HL-60/S4 treated with retinoic acid at 250 ng/mL for 4 days and 3 days (cell line): ENCODE data around the gene DRAM1.
"Not testable (repeated sequence)": the region's sequence is repeated elsewhere in the genome, so short reads cannot be mapped to it uniquely, and the experiment has no call there.

Source experiments
- in situ Hi-C: fragments of 300-500 bp; cut with MboI; formaldehyde crosslinking; loops from 2 replicates; pipeline ENCODE4 v1.7.0; 2022; ENCODE audit warnings: low sequenced_read_pairs

DRAM1 gene

GRCh38 chr12:101857043-101857558 is 20.3 kb upstream of the DRAM1 start:
- in situ Hi-C loops: no loop called here

GRCh38 chr12:101858361-101858760 is 19.0 kb upstream of the DRAM1 start:
- in situ Hi-C loops: no loop called here

DNA sequence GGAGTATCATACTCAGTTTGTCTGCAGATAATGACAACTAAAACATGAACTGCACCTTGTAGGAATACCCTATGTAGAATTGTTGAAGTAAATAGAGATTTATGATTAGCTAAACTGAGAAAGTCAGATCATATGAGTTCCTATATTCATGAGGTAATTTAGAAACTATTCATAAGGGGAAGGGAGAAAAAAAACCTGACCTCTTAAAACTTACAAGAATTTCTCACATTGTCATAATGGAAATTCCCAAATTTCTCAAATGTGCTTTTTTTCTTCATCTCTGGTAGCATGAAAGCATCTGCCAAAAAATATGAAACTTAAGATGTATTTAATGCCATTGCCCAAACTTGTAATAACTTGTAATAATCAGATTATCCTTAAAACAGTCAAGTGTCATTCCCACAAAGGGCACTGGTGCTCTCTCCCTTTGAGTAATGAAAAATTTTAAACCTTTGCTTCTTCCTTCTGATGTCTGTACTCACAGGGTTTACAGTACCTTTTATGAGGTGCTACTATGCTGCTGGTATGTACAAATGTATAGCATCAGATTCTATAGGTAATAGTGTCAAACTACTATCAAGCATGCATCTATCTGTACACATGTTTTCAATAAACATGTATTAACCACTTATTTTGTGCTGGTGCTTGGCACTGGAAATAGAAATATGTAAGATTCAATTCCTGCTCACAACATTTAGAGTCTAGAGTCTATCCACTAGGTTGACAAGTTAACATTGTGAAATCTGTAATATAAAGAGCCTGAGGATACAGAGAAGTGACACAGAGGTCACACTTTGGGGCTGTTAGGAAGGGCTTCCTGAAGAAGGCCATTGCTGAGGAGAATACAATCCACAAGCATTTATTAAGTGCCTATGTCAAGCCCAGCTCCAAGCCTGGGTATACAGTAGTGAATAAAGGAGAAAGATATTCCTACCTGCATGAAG is 17.4 kb upstream of the DRAM1 start:
- in situ Hi-C loops: no loop called here

DNA sequence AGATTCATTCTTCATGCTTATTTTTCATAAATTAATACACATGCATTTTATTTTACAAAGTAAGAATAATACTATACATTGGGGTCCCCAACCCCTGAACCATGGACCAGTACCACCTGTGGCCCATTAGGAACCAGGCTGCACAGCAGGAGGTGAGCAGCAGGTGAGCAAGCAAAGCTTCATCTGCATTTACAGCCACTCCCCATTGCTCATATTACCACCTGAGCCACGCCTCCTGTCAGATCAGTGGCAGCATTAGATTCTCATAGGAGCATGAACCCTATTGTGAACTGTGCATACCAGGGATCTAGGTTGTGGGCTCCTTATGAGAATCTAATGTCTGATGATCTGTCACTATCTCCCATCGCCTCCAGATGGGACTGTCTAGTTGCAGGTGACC is 15.7 kb upstream of the DRAM1 start:
- in situ Hi-C loops: not testable (repeated sequence)

DNA sequence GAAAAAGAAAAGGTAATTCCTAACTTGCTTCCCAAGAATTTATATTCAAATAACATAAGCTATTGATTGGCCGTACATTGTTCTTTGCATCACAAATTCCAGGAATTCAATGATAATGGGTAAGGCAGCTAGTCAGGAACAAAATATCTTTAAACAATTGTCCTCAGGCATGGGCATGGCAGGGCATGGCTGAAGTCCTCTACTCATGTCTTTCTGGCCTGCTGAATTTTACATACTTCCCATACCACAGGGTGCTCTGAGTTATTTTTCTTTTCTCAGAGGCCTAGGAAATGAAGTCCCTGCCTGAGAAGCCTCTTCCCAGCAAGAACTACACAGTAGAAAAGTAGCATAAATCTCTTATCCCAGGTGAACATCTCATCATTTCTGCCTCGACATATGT is 15.1 kb upstream of the DRAM1 start:
- in situ Hi-C loops: no loop called here

DNA sequence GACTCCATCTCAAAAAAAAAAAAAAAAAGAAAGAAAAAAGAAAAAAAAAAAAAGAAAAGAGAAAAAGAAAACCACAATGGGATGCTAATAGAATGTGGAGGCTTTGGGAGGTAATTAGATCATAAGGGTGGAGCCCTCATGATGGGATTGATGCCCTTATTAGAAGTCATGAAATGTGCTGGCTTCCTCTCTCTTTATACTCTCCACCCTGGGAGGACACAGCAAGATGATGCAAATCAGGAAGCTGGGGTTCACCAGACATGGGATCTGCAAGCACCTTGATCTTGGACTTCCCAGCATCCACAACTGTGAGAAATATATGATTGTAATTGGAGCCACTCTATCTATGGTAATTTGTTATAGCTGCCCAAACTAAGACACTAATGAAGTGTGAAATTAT is 13.4 kb upstream of the DRAM1 start:
- in situ Hi-C loops: no loop called here

DNA sequence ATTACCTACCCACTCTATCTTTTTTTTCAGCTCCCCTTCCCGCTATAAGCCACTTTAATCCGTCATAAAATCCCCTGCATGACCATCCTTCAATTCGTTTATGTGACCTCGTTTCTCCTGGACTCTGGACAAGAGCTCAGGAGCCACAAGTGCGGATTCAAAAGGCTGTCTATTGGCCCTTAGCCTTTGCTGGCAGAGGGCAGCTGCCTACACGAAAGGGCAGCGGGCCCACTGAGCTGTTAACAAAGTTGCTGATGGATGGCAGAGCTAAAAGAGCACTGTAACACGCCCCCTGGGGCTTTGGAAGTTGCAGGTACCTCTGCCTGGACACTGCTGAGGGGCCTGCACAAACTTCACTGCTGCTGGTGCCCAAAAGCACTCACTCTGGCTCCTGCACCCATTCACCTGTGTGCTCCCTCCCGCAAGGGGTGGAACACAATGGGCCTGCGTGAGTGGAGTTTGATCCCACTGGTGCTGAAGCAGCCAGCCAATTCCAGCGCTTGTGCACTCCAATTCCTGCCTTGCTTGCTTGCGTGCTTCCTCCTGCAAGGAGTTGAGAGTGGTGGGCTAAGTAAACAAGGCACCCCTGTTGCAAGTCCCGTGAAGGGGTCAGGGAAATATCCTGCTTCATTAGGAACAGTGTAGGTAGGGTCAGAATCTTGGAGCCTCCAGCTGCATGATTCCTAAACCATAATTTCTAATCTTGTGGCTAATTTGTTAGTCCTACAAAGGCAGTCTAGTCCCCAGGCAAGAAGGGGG is 10.6 kb upstream of the DRAM1 start:
- in situ Hi-C loops: no loop called here

- in situ Hi-C loops: not testable (repeated sequence)
Measured at GRCh38 chr12:101867619-101868018, 9.8 kb upstream of the DRAM1 start.

DNA sequence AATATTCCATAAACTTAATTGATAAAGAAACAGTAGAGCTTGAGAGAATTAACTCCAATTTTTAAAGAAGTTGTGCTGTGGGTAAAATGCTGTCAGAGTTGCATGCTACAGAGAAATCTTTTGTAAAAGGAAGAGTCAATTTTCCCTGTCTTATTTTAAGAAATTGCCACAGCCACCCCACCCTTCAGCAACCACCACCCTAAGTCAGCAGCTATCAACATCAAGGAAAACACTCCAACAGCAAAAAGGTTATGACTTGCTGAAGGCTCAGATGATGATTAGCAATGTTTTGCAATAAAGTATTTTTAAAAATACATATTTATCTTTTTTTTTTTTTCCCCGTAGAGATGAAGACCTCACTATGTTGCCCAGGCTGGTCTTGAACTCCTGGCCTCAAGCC is 6.5 kb upstream of the DRAM1 start:
- in situ Hi-C loops: no loop called here

GRCh38 chr12:101875162-101875561 is 2.2 kb upstream of the DRAM1 start:
- in situ Hi-C loops: no loop called here

GRCh38 chr12:101876322-101876860 is 989 bp upstream of the DRAM1 start:
- in situ Hi-C loops: no loop called here

- in situ Hi-C loops: no loop called here
Measured at GRCh38 chr12:101877806-101878242, 444 bp downstream of the DRAM1 start.

- in situ Hi-C loops: no loop called here
Measured at GRCh38 chr12:101878243-101878821, 952 bp downstream of the DRAM1 start.

DNA sequence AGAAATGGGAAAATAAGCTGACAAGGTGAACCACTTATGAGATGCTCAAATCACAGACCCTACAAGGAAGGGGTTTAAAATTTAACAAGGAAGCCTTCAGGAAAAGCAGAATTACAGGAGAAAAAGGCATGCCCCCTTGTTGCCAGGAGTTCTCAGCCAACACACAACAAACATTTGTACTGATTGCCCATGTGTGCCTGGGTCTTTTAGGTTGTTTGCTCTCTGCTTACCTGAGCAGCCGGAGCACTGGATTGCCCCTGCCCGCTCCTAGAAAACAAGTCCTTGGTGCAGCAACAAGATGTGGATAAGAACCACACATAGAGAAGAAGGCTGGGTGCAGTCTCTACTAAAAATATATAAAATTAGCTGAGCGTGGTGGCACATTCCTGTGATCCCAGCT is 3.4 kb downstream of the DRAM1 start:
- in situ Hi-C loops: no loop called here

DNA sequence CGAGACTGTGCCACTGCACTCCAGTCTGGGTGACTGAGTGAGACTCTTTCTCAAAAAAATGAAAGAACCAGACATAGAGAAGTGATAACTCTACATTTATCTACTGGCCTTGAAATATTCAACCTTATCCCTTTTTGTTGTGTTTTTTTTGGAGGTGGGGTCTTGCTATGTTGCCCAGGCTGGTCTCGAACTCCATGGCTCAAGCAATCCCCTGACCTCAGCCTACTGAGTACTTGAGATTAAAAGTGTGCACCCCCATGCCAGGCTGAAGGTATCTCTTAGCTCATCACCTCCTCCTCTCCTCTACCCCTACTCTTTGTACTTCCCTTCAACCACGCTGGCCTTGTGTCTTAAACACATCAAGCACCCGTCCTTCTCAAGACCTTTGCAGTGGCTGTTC is 3.8 kb downstream of the DRAM1 start:
- in situ Hi-C loops: no loop called here

DNA sequence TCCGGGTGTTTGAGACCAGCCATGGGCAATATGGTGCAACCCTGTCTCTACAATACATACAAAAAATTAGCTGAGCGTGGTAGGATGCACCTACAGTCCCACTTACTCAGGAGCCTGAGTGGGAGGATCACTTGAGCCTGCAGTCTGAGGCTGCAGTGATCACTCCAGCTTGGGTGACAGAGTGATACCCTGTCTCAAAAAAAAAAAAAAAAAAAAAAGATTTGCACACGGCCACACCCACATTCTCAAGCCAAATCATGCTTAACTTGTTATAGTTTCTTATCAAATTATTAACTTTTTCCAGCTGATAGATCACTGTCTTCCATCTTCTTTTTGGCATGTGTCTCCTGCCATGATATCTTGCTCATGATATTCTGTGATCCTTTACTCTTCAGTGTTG is 6.8 kb downstream of the DRAM1 start:
- in situ Hi-C loops: no loop called here

- in situ Hi-C loops: not testable (repeated sequence)
Measured at GRCh38 chr12:101884781-101885340, 7.5 kb downstream of the DRAM1 start.

DNA sequence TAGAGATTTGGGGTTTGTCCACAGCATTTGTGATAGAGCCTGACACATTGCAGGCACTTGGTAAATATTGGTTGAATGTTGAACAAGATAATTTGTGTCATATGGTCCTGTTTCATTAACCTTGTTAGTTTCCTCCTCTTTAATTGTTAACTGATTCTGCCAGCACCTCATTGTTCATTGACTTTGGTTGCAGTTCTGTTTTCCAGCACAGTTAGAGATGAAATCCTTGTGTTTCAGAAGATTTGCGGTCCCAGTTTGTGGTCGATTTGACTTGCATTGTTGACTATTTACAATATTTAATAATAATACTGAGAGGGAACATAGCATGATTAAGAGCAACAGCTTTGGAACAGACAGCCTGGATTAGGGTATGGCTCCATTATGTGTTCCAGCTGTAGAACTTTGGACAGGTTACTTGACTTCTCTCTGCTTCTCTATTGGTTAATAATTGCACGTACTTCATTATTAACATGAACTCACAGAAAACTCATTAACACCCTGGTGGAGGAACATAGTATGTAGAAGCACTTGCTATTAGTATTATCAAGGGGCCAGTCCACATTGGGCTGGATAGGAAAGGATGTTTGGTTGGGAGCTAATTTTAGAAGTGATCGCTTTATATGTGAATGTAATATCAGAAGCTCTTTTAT is 8.7 kb downstream of the DRAM1 start:
- in situ Hi-C loops: no loop called here

DNA sequence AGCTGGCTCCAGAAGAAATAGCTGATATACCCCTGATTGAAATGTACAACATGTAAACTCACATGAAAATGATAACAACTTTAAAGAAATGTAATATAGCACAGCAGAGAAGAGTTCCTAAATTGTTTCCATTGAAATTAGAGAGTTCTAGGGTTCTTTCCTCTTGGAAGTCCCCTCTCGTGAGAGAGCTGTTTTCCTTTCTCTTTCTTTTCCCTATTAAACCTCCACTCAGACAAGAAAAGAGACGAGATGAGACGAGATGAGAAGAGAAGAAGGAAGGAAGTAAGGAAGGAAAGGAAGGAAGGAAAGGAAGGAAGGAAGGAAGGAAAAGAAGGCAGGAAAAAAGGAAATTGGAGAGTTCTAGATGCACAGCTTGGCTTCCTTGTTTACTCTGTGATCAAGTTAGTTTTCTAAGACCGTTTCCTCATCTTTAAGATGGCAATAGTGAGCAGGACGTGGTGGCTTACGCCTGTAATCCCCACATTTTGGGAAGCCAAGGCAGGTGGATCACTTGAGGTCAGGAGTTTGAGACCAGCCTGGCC is 11.9 kb downstream of the DRAM1 start:
- in situ Hi-C loops: no loop called here

GRCh38 chr12:101891462-101891971 is 14.1 kb downstream of the DRAM1 start:
- in situ Hi-C loops: no loop called here
